Stomach (tissue), 4 donors: Measurements from ENCODE around the gene AGAP2.

ENCODE experiments used
- CTCF ChIP-seq, 7 experiments: fragments of 450-650 bp in 4 of 7; fragments of 200-600 bp in 3 of 7; sonication (generic) in 3 of 7; IDR thresholded peaks; one replicate each; pipeline ENCODE4 v1.5.1; 2016 to 2019; ENCODE audit warnings: antibody characterized with exemption in 7 of 7, control low read depth in 2 of 7, mild to moderate bottlenecking in 1 of 7
- EP300 ChIP-seq: sonication (generic); formaldehyde crosslinking; IDR thresholded peaks from one replicate; pipeline ENCODE4 v1.6.1; 2017; ENCODE audit warnings: antibody characterized with exemption
- POLR2A ChIP-seq, 4 donors: fragments of 450-650 bp; IDR thresholded peaks; one replicate each; pipeline ENCODE4 v1.6.1; 2016; ENCODE audit warnings: antibody characterized with exemption in 4 of 4, control low read depth in 2 of 4, mild to moderate bottlenecking in 1 of 4, moderate library complexity in 1 of 4
- POLR2AphosphoS5 ChIP-seq, 3 donors: sonication (generic); formaldehyde crosslinking; IDR thresholded peaks; one replicate each; pipeline ENCODE4 v1.6.1; 2016; ENCODE audit warnings: antibody characterized with exemption in 3 of 3

GRCh38 chr12:57740656-57741412, 2.3 kb upstream of the AGAP2 start:
- TF ChIP-seq EP300, result no peak
- TF ChIP-seq POLR2A (IDR thresholded peaks at IDR 0.05), result no peak
- no peak for TF ChIP-seq CTCF (IDR thresholded peaks at IDR 0.05)
- no peak for TF ChIP-seq POLR2AphosphoS5 (IDR thresholded peaks at IDR 0.05)
